K562 (cell line): Measurements from ENCODE around the gene CEACAM18. TPM values are rescaled to one million over a fixed set of nuclear protein-coding genes. Genes with fewer than 3 reads are reported as not detected.

Experiments
- ARID1B ChIP-seq: fragments of 450-650 bp; IDR thresholded peaks from 2 replicates; pipeline ENCODE4 v1.6.1; 2016; ENCODE audit warnings: antibody characterized with exemption, mild to moderate bottlenecking, inconsistent platforms
- CBFA2T2 ChIP-seq: fragments of 450-650 bp; conservative IDR thresholded peaks from 2 replicates; pipeline ENCODE4 v1.6.1; 2017; ENCODE audit warnings: mild to moderate bottlenecking
- CC2D1A ChIP-seq: fragments of 450-650 bp; IDR thresholded peaks from 2 replicates; pipeline ENCODE4 v1.6.1; 2017; ENCODE audit warnings: mild to moderate bottlenecking
- CCNT2 ChIP-seq: IDR thresholded peaks from 2 replicates; pipeline ENCODE4 v1.6.1; 2011; ENCODE audit warnings: borderline replicate concordance, low read depth, mild to moderate bottlenecking, moderate library complexity, mixed read lengths, low read length; ENCODE audit not compliant: insufficient read length; ENCODE audit errors: extremely low read depth
- DMBX1 ChIP-seq: fragments of 250-450 bp; sonication (Bioruptor Pico); IDR thresholded peaks from 2 replicates; pipeline ENCODE4 v1.8.0; 2022; ENCODE audit warnings: inconsistent platforms, mild to moderate bottlenecking, moderate library complexity, borderline replicate concordance
- EGR1 ChIP-seq: fragments of 450-650 bp; conservative IDR thresholded peaks from 2 replicates; pipeline ENCODE4 v1.6.1; 2017; ENCODE audit warnings: mild to moderate bottlenecking
- KDM5B ChIP-seq: fragments of 200-600 bp; sonication (generic); IDR thresholded peaks from 2 replicates; pipeline ENCODE4 v1.6.1; 2012; ENCODE audit warnings: low read depth, mild to moderate bottlenecking, moderate library complexity, low read length, control low read depth, inconsistent platforms; ENCODE audit not compliant: insufficient replicate concordance
- L3MBTL2 ChIP-seq: fragments of 450-650 bp; IDR thresholded peaks from 2 replicates; pipeline ENCODE4 v1.6.1; 2016; ENCODE audit warnings: mild to moderate bottlenecking, moderate library complexity
- MNT ChIP-seq, 2 experiments: fragments of 450-650 bp; conservative IDR thresholded peaks; 2 replicates each; pipeline ENCODE4 v1.6.1; 2017; ENCODE audit warnings: mild to moderate bottlenecking in 2 of 2, moderate library complexity in 2 of 2
- NFXL1 ChIP-seq: fragments of 450-650 bp; formaldehyde crosslinking; IDR thresholded peaks from 2 replicates; pipeline ENCODE4 v1.4.0; 2021; ENCODE audit warnings: mild to moderate bottlenecking
- SAFB ChIP-seq: fragments of 200-400 bp; formaldehyde crosslinking; IDR thresholded peaks from 2 replicates; pipeline ENCODE4 v1.6.1; 2017; ENCODE audit warnings: low read depth, low read length, borderline replicate concordance
- SIN3A ChIP-seq, 2 experiments: fragments of 150-350 bp in 1 of 2; IDR thresholded peaks; 2 replicates each; pipeline ENCODE4 v1.6.1; 2011 to 2016; ENCODE audit warnings: borderline replicate concordance in 2 of 2, low read depth in 2 of 2, low read length in 2 of 2, mild to moderate bottlenecking in 2 of 2, moderate library complexity in 2 of 2; ENCODE audit not compliant: control insufficient read depth in 1 of 2
- XRCC4 ChIP-seq: IDR thresholded peaks from one replicate; pipeline ENCODE4 v1.6.1; 2011; ENCODE audit not compliant: insufficient read depth, insufficient read length; ENCODE audit errors: extremely low read depth
- ZHX1 ChIP-seq: fragments of 150-350 bp; conservative IDR thresholded peaks from 2 replicates; pipeline ENCODE4 v1.6.1; 2014; ENCODE audit warnings: low read length
- ZNF280B ChIP-seq: fragments of 250-450 bp; sonication (Bioruptor Pico); IDR thresholded peaks from 2 replicates; pipeline ENCODE4 v1.5.1; 2021; ENCODE audit warnings: mild to moderate bottlenecking
- ZNF717 ChIP-seq: fragments of 250-450 bp; sonication (Bioruptor Pico); IDR thresholded peaks from 2 replicates; pipeline ENCODE4 v1.5.0; 2021
- ZNF764 ChIP-seq: fragments of 250-450 bp; sonication (Bioruptor Pico); IDR thresholded peaks from 2 replicates; pipeline ENCODE4 v1.4.0; 2020; ENCODE audit warnings: low read depth, mild to moderate bottlenecking, moderate library complexity
- polyA plus RNA-seq, 8 experiments: library from polyadenylated mRNA; depleted of rRNA in 4 of 8; stranded (reverse) in 5 of 8; unstranded in 3 of 8; fragments of >200 nt; fragmentation: Nextera tagmentation in 2 of 8; fragmentation: Illumina TruSeq in 1 of 8; extraction: Ambion mirVana in 2 of 8; extraction: Trizol in 1 of 8; gene quantifications; 2 replicates each; pipeline versions ENCODE4 v1.2.1 to v1.2.3, GENCODE V29; 2011 to 2014; ENCODE audit warnings: inconsistent platforms in 1 of 8, missing spikeins in 1 of 8
- total RNA-seq, 7 experiments: library from RNA; depleted of rRNA in 6 of 7; stranded (reverse); fragments of >200 nt in 6 of 7; fragmentation: Illumina TruSeq in 2 of 7; extraction: Trizol in 2 of 7; gene quantifications; 2 replicates each; pipeline versions ENCODE4 v1.2.1 to v1.2.3, GENCODE V29; 2011 to 2021; ENCODE audit warnings: low replicate concordance in 1 of 7
- TF ChIP-seq, protein P1 (sequence below): fragments of 250-450 bp; sonication (Bioruptor Pico); IDR thresholded peaks from 2 replicates; pipeline ENCODE4 v1.5.0; 2022; ENCODE audit warnings: mild to moderate bottlenecking
- TF ChIP-seq, protein P2 (sequence below): fragments of 450-650 bp; IDR thresholded peaks from 2 replicates; pipeline ENCODE4 v1.7.0; 2016; ENCODE audit warnings: borderline replicate concordance

CEACAM18 gene
- total and polyA plus RNA-seq, 9 of the 15 experiments (the other 6 are each of a cell fraction or from before 2014, with no cell fraction given) = 0.08 to 0.24 (median 0.15) TPM; not detected in 3

GRCh38 chr19:51469162-51469561 is 9.2 kb upstream of the CEACAM18 start (continued):
- TF ChIP-seq, protein P1, sequence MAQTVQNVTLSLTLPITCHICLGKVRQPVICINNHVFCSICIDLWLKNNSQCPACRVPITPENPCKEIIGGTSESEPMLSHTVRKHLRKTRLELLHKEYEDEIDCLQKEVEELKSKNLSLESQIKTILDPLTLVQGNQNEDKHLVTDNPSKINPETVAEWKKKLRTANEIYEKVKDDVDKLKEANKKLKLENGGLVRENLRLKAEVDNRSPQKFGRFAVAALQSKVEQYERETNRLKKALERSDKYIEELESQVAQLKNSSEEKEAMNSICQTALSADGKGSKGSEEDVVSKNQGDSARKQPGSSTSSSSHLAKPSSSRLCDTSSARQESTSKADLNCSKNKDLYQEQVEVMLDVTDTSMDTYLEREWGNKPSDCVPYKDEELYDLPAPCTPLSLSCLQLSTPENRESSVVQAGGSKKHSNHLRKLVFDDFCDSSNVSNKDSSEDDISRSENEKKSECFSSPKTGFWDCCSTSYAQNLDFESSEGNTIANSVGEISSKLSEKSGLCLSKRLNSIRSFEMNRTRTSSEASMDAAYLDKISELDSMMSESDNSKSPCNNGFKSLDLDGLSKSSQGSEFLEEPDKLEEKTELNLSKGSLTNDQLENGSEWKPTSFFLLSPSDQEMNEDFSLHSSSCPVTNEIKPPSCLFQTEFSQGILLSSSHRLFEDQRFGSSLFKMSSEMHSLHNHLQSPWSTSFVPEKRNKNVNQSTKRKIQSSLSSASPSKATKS (CRISPR knock-in tag) = peak; percentile 76; the same call in 1 of the 2 replicates
- TF ChIP-seq EGR1 (no peak), NFXL1 (CRISPR knock-in tag) (no peak), ZNF280B (CRISPR knock-in tag) (no peak), SIN3A (IDR thresholded peaks at IDR 0.05; ENCODE audit: borderline replicate concordance in 2 of 2, control insufficient read depth in 1 of 2, low read depth in 2 of 2, low read length in 2 of 2) (peak in 1 of 2 experiments; percentile 4; a peak in 1 of 4 replicates), CBFA2T2 (no peak), ARID1B (no peak), MNT (conservative IDR thresholded peaks at IDR 0.05) (peak; percentile 70 to 75; a peak in 2 of 4 replicates), CC2D1A (no peak), SAFB (no peak), ZNF717 (CRISPR knock-in tag) (no peak), CCNT2 (no peak), KDM5B (no peak), ZHX1 (no peak), L3MBTL2 (peak; percentile 95), XRCC4 (no peak), ZNF764 (CRISPR knock-in tag) (no peak), DMBX1 (CRISPR knock-in tag) (peak; percentile 33; the same call in 1 of the 2 replicates)
- TF ChIP-seq, protein P2, sequence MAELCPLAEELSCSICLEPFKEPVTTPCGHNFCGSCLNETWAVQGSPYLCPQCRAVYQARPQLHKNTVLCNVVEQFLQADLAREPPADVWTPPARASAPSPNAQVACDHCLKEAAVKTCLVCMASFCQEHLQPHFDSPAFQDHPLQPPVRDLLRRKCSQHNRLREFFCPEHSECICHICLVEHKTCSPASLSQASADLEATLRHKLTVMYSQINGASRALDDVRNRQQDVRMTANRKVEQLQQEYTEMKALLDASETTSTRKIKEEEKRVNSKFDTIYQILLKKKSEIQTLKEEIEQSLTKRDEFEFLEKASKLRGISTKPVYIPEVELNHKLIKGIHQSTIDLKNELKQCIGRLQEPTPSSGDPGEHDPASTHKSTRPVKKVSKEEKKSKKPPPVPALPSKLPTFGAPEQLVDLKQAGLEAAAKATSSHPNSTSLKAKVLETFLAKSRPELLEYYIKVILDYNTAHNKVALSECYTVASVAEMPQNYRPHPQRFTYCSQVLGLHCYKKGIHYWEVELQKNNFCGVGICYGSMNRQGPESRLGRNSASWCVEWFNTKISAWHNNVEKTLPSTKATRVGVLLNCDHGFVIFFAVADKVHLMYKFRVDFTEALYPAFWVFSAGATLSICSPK = no peak
